Measurements from ENCODE around the gene ING3.
"Not testable (repeated sequence)": the region's sequence is repeated elsewhere in the genome, so short reads cannot be mapped to it uniquely, and the experiment has no call there.

ING3 gene

GRCh38 chr7:120949998-120950538 is 509 bp upstream of the ING3 start:
- no peak for DNase-seq (ENCODE audit: low spot score)

GRCh38 chr7:120951309-120951699 is 727 bp downstream of the ING3 start:
- DNase-seq (ENCODE audit: low spot score), result no peak

DNA sequence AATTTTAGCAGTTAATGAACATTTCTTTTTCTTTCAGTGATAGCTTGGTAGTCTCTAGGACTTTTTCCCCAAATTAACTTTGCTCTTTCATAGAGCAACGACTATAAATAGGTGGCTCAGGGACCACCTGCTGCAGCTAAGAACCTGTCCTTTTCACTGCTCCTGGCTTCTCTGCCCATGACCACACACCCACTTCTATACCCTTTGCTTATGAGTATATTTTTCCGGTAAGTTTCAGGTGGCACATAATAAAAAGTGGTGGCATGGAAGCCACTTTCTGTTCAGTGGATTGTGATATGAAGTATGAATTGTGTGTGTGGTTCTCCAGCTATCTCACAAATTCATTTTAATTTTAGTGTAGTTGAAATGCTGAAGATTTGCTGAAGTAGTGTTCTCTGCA is 1.2 kb downstream of the ING3 start:
- no peak for DNase-seq (ENCODE audit: low spot score)

GRCh38 chr7:120955577-120956149 is 5.1 kb downstream of the ING3 start:
- DNase-seq (ENCODE audit: low spot score), result no peak

DNA sequence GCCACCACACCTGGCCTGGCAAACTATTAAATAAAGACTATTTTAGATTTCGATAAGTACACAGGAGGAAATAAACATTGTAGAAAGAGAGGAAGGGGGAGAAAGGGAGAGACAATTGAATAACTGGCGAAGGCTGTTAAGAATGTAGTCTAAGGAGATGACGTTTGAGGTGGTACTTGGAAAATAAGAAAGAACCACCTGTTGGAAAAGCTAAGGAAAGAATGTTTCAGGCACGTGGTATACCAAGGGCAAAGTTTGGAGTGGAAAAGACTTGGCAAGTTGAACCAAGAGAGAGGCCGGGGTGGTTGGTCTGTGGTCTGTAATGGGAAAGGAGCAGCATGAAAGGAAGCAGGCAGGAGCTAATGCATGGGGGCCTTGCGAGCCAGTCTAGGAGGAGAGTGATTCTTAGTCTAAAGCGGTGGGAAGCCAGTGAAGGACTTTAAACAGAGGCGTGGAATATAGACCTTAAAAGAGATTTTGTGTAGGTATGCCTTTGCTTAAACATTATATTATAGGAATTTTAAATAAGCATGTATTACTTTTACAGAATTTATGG is 9.4 kb downstream of the ING3 start:
- no peak for DNase-seq (ENCODE audit: low spot score)

DNA sequence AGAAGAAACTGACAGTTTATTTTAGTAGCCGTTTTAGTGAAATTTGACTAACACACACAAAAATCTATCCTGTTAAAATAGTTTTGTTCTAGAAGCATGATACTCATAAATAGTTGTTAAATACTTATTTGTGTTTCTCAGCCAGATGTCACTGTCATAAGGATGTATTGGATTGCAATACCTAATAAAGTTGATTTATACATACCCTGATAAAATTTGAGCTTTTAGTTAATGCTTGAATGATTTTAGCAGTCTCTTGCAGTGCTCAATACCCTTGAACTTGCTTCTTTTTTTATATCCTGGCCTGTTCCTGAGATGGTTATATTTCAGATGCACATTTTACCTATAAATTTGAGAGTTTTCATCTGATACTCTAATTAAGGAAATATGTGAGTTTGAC is 10.1 kb downstream of the ING3 start:
- DNase-seq (ENCODE audit: low spot score), result no peak

DNA sequence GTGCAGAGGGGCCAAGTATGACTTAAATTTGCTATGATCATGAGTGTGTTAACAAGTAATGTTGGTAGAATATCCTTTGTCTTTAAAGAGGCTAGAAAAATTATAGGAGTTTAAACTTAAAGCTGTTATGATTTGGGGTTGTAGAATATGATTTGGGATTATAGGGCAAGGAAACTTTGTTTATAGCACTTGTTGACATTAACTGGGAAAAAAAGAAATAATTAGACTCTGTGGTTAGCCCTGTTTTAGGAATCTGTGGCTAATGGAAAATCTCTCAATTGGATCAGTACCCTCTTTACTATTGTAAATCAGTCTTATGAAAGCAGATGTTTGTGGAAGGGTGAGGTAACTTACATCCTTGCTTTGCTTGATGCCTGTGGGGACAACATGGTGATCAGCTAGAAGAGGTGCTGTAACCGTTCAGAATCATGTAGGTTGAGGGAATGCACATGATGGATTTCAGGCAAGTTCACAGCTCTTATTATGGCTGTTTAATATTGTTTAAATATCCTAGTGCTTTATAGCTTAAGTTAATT is 11.1 kb downstream of the ING3 start:
- no peak for DNase-seq (ENCODE audit: low spot score)

DNA sequence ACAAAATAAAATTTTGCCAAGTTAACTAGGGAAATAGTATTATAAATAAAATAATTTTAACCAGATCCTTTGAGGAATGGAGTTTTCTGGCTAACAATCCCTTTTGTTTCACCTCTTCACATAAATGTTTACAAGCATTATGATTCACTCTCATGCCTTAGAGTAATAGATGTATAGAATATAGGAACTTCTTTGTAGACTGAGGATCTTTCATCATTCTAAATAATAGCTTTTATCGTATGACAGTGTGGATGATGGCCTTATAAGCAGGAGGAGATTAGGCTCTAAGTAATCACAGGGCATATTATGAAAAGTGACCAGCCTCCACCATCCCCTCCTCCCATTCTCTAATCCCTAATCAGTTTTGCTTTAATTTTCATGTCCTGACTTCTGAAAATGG is 13.5 kb downstream of the ING3 start:
- DNase-seq (ENCODE audit: low spot score), result no peak

GRCh38 chr7:120966961-120967360 is 16.4 kb downstream of the ING3 start:
- no peak for DNase-seq (ENCODE audit: low spot score)

GRCh38 chr7:120973849-120974248 is 23.3 kb downstream of the ING3 start:
- no peak for DNase-seq (ENCODE audit: low spot score)

GRCh38 chr7:120979765-120980499 is 29.4 kb downstream of the ING3 start:
- no peak for DNase-seq (ENCODE audit: low spot score)

DNA sequence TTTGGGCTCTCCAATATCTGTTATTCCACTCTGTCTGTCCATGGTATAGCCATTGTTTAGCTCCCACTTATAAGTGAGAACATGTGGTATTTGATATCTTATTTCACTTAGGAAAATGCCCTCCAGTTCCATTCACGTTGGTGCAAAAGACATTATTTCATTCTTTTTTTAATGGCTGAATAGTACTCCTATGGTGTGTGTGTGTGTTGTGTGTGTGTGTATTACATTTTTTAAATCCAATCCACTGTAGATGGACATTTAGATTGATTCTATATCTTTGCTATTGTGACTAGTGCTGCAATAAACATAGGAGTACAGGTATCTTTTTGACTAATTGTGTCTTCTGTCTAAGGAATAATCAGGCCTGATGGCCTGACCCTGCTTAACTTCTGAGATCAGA is 30.5 kb downstream of the ING3 start:
- DNase-seq (ENCODE audit: low spot score), result no peak

- DNase-seq (ENCODE audit: low spot score), result no peak
These were observed 31.5 kb downstream of the ING3 start for GRCh38 chr7:120981888-120982615.

DNA sequence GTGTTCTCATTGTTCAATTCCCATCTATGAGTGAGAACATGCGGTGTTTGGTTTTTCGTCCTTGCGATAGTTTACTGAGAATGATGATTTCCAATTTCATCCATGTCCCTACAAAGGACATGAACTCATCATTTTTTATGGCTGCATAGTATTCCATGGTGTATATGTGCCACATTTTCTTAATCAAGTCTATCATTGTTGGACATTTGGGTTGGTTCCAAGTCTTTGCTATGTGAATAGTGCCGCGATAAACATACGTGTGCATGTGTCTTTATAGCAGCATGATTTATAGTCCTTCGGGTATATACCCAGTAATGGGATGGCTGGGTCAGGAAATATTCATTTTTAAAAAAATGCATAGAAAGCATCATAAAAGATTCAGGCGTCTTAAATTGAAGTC is 33.0 kb downstream of the ING3 start:
- DNase-seq (ENCODE audit: low spot score), result not testable (repeated sequence)

DNA sequence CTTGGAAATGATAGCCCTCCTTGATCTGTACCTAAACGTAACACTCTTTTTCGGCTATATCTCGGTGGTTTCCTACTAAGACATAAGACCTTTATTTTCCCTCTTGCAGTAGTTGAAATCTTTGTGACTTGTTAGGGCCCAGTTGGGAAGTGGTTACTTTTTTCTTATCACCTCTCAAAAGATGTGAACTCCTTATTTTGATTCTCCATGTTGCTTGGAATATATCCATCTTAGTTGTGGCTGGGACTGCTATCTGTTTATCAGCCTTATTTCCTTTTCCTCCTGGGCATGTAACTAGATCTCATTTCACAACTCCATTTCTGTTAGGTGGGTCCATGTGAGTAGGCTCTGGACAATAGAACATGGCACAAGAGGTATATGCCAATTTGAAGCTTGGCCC is 33.8 kb downstream of the ING3 start:
- DNase-seq (ENCODE audit: low spot score), result no peak

DNA sequence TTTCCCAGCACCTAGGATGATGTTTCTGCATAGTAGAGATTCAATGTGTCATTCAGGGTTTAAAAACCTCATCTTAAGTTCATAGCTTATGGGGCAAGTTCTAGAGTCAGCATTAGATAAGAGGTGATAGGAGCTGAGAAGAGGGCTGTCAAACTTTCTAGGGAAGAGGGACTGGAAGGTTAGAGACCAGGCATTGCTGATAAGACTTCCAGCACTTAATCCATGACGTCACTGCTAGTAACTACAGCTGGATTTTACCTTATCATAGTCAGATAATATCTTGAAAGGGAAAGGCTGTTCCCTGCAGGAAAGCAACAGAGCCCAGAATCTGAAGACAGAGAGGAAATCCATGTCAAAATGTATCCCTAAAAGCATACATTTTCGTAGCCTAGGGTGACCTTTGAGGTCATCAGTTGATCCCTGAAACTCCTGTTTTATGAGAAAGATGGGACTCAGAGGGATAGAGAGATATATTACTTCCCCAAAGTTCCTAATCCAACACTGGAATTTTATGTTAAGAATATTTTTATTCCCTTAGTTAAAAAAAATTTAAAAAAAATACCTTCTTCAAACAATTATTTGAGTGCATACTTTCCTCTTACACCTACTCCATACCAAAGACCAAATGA is 34.7 kb downstream of the ING3 start:
- no peak for DNase-seq (ENCODE audit: low spot score)

DNA sequence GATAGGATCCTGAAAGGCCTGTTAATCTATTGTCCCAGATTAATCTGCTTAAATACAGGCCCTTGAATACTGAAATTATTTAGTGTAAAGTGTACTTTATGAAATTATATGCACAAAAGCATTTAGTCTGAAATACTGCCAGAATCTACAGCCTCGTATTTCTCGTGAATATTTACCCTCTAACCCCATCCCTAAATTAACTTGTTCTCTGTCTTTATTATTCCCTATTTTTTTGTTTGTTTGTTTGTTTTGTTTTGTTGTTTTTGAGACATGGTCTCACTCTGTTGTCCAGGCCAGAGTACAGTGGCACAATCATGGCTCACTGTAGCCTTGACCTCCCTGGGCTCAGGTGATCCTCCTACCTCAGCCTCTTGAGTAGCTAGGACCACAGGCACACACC is 35.3 kb downstream of the ING3 start:
- DNase-seq (ENCODE audit: low spot score), result no peak

- no peak for DNase-seq (ENCODE audit: low spot score)
These were observed 36.1 kb downstream of the ING3 start for GRCh38 chr7:120986650-120987049.

DNA sequence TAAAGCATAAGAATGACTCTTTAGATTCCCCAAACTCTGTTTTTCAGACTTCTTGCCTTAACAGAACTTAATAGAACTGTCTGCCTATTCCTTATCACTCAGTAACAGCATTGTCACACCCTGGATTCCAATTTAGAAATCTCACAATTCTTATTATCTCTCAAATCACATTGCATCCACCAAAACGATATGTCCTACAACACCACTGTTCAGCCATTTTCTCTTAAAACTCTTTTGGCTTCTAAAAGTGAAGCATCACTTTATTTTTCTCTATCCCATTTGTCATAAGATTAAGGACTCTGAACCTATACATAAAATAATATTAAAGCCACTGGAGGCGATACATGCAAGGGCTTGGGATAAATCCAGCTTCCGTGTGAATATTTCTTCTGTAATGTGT is 36.7 kb downstream of the ING3 start:
- DNase-seq (ENCODE audit: low spot score), result no peak

- DNase-seq (ENCODE audit: low spot score), result peak; percentile 87
These were observed 37.4 kb downstream of the ING3 start for GRCh38 chr7:120987683-120988590.

All from CD4-positive, alpha-beta T cell treated with Interleukin-6 at 100 ng/mL for 8 hours (primary cell).